VCaP (cell line): Measurements from ENCODE around the gene HORMAD2.

Experiments
- H3K27ac ChIP-seq: fragments of 450-650 bp; 2 replicates; pipeline ENCODE4 v1.5.1; 2017
- CTCF ChIP-seq: fragments of 450-650 bp; conservative IDR thresholded peaks from 2 replicates; pipeline ENCODE4 v1.5.1; 2017; ENCODE audit warnings: mild to moderate bottlenecking, moderate library complexity

Gene HORMAD2

GRCh38 chr22:30128511-30128910 lies 48.2 kb downstream of the HORMAD2 start:
- H3K27ac ChIP-seq, result no peak overlapping the region
- TF ChIP-seq CTCF, result no peak

GRCh38 chr22:30129636-30130035 lies 49.4 kb downstream of the HORMAD2 start:
- no peak for TF ChIP-seq CTCF
- H3K27ac ChIP-seq, result no peak overlapping the region

- no peak for TF ChIP-seq CTCF
- no peak overlapping the region for H3K27ac ChIP-seq
These were observed 52.2 kb downstream of the HORMAD2 start for GRCh38 chr22:30132290-30132996.

- no peak for TF ChIP-seq CTCF
- H3K27ac ChIP-seq, result no peak overlapping the region
These were observed 60.1 kb downstream of the HORMAD2 start for GRCh38 chr22:30140414-30140813.

GRCh38 chr22:30143265-30143664 lies 63.0 kb downstream of the HORMAD2 start:
- no peak for TF ChIP-seq CTCF
- H3K27ac ChIP-seq, result no peak overlapping the region

GRCh38 chr22:30144391-30144790 lies 64.1 kb downstream of the HORMAD2 start:
- TF ChIP-seq CTCF, result no peak
- no peak overlapping the region for H3K27ac ChIP-seq

GRCh38 chr22:30150212-30150611 lies 69.9 kb downstream of the HORMAD2 start:
- TF ChIP-seq CTCF, result no peak

More at GRCh38 chr22:30150212-30150611, 69.9 kb downstream of the HORMAD2 start:
- H3K27ac ChIP-seq, result no peak overlapping the region
